ENCODE measurements around the gene PI4KB.
A peak's percentile ranks its signal among the peaks of the same experiment; 100 is the strongest.

PI4KB gene

DNA sequence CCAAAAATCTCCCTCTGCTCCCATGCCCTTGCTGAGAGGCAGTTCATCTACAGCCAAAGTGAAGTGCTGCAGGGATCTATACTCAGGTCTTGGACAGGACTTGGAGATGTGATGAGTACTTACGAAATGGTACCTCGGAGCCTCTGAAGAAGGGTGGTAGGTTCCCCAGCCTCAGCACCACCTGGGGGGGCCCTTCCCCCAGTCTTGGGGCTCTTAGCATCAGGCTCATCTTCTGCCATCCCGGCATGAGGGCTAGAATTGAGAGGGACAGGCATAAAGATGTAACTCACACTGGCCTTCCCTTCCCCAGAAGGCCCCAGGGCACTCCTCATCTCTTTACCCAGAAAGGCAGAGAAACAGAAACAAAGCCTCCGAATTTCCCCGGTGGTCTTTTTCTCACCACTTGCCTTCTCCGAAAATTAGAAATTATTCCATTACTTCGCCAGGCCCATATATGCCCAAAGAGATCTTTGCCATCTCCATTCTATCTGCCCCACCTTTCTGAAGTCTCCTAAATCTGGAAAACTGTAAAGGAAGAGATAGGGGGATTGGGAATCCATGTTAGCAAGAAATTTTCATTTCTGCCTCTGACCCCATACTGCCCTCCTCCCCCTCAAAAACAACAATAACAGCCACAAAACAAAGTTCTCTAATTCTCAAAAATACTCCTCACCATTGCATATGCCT is 19.0 kb upstream of the PI4KB start:
- DNase-seq = no peak

DNA sequence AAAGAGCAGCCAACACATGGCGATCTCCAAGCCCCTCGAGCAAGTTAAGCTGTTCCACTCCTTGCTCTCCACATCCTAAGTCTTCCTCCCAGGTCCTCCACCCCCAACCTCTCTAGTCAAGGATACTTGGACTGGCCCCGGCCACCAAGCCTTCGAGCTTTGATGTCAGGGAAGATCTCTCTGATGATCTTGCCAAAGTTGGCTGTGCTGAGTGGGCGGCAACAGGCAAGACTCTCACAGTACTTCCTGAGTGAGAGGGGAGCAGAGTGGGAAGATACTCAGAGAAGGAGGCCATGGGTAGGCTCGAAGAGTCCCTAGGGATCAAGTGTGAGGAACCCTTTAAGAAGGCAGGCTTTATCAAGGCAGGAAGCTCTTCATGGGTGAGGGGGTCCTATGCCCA is 17.1 kb upstream of the PI4KB start:
- DNase-seq = no peak

DNA sequence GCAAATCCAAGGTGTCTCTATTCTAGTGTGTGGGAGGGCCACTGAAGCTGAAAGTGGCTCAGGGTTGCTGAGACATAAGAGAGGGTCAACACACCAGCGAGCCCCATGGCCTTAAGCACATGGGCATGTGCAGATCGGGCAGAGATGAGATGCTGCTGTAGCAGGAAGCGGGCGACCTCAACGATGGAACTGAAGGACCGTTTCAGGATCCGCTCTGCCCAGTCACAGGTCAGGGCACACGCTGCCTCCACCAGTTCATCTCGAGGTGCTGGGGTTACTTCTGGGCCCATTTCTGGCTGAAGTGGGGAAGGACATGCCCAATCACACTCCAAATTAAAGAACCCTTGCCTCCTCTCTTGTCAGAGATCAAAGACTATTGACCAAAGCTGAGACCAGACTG is 16.4 kb upstream of the PI4KB start:
- DNase-seq = no peak

DNA sequence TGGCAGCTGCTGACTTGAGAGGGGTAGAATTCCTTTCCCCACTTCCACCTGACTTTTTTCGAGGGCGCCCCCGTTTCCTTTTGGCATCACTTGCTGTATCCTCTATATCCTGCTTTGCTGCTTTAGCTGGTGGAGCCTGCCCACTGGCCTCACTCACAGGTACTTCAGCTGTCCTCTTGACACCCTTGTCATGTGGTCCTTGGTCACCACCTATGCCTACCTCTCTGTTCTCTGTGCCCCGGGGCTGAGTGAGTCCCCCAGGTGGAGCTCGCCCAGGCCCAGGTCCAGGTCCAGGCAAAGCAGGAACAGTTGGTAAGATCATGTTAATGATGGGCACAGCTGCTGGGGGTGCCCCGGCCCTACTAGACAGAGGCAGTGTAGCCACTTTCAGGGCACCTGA is 15.4 kb upstream of the PI4KB start:
- DNase-seq = no peak

DNA sequence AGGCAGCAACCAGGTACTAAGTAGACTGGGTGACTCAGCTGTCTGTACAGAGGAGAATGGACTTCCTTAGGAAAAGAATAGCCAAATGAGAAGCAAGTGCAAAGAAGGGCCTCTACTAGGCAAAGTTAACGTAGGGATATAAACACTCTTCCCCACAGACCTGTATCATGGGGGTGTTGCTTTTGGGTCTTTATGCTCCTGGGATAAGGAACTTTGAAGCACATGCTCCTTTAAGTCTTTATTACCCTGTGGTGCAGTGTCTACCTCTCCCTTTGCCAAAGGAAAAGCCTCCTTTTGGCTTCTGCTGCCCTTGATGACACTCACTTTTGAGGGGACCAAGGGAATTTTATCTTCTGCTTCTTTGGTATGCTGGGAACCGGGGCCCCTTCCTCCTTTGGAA is 14.8 kb upstream of the PI4KB start:
- DNase-seq = no peak

DNA sequence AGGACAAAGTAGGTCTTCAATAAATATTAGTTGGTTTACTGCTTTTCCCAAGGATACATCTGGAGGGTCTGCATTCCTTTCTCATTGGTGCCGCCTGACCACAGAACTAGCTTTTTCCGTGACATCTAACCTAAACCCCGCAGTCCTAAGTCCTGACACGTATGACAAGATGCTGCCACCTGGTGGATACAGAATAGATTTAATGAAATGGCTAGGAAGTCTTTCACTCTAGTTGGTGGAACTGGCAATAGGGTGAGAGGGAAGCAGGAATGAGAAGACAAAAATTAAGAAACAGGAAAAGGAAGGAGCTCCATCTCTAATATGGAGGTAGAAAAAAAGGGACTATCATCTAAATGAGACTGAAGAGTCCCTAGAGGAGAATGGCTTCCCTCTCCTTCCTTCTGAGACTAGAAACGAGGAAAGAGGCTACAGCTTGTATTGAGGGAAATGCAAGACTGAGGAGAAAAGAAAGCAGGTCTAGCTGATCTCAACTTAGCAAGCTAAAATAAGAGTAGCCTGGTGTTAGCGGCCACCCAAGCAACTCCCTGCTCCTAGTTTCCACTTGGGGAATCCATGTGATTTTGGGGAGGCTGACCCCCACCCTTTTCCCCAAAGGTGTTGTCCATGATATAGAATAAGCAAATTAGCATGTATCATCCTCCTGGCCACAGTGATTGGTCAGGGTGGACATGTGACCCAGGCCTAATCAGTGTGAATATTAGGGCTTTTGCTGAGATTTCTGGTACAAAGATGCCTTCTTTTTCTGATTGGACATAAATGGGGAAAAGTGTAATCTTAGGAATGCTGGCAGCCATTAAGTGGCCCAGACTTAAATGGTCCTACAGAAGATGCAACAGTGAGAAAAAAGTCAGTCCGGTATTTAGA is 13.9 kb upstream of the PI4KB start:
- peak; percentile 100 for DNase-seq

DNA sequence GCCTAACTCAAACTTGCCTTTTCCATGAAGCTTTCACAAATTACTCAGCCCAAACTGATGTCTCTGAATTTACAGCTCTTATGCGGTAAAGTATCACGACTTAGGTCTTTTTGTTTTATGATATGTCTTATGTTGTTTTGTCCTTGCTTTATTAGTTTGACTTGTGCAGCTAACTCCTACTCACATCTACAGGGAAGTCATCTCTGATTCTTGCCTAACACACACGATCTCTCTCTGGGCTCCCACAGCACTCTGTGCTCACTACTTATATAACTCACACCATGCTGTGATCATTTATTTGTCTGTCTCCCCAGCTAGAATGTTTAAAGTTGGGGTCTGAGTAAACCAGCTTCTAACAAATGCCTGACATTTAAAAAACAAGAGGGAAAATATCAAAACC is 9.3 kb upstream of the PI4KB start:
- no peak for DNase-seq

DNA sequence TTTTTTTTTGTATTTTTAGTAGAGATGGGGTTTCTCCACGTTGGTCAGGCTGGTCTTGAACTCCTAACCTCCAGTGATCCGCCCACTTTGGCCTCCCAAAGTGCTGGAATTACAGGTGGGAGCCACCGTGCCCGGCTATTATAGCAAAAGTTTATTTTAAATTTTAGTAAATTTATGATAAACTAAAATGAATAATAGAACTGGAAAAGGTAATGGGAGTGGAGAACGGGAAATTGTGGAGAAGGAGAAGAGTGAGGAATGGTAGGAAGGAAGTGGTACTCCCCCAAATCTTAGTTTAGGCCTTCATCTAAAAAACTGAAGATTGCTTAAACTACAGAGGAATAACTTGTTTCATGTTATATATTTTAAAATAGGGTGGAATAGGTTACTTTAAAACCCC is 7.6 kb upstream of the PI4KB start:
- DNase-seq = no peak

DNA sequence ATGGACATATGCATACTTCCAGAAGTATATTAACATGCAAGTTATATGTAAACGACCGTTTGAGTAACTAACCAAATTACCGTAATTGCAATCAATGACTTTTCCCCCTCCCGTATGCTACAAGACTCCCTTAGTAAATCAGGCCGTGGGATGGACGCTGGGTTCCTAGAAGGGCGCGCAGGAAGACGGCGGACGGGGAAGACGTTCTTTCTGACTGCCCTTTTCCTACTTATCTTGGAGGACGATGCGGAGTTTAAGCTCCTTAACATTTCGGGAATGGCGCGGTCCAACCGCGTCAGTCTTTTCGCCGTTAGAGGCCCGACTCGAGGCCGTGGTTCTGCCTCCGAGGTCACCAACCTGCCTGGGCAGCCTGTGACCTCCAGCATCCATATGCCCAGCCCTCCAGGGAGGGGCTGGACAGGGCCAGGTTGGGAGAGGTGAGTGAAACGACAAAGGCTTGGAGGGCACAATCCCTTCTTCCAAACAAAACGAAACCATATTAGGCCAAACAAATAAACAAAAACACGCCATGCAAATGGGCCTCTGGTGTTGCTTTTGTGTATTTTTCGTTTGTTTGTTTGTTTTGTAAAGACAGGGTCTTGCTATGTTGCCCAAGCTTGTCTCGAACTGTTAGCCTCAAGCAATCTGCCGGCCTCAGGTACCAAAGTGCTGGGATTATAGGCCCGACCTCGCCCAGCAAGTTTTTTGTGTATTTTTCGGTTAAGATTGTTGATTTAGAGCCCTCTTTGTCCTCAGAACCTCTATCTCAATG is 873 bp upstream of the PI4KB start:
- no peak for DNase-seq

DNA sequence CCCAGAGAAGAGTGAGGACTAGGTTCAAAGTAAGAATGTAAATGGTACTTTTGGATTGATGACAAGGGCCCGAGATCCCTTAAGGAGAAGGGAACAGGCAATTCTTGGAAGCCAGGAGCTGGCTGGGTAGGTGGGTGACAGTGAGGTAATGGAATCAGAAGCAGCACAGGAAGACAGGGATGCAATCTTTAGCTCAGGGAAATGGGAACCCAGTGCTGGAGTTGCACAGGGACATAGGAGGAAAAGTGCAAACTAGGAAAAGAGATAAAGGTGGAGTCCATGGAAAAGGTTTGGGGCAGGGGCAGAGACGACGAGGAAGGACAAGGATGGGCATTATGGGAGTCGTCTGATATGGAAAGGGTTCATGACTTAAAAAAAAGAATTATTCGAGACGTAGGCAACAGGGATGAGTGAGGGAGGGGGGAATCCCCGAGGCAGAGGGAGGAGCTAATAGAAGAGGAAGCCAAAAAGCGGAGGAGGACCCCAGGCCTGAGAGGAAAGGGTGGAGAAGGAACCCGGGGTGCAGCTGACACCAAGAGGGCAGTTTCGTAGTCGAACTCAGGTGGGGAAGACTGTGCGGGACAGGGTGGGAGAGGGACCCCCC is 495 bp downstream of the PI4KB start:
- peak; percentile 98 for DNase-seq

DNA sequence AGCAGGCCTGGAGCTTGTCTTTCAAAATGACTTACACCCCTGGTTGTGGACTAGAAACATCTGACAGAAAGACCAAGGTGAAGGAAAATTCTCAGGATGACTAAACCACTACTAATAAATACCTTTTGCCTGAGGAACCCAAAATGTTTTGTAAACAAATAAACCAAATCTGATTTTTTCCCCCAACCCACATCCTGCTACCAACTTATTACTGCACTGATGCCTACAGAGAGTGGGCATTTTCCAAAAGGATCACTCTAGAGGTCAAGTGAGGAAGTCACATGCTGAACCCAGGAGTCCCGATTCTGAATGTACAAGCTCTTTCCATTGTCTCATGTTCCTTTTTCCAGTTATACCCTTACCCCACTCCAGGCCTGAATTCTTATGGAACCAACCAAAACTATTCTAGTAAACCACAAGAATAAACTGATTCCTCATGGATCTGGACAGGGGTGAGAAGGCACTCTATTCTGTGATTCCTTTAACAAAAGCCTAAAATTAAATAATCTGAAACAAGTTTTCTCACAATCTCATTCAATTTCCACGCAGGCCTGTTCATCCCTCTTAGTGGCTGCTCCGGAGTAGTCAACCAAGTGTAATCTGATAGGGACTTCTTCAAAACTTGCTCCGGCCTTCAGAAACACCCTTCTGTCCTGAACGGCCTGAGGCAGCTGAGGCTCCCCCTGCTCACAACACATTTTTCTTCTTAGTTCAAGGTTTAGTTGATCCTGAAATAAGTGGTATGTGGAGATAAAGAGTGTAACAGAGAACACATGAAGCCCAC is 1.4 kb downstream of the PI4KB start:
- DNase-seq = no peak

DNA sequence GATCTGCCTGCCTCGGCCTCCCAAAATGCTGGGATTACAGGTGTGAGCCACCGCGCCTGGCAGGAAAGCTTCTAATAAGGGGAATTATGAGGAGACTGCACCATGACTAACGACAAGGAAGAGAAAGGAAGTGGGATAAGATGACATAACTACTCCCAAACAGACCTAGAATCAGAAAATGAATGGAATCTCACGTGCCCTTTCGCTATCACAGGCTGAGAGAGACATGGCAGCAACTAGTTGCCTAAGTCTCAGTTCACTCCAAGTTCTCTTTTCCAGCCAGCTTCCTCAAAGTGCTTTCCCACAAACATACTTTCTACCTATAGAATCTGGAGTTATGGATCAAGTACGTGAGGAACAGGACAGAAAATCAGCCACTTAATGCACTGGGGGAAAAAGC is 2.0 kb downstream of the PI4KB start:
- DNase-seq = no peak

DNA sequence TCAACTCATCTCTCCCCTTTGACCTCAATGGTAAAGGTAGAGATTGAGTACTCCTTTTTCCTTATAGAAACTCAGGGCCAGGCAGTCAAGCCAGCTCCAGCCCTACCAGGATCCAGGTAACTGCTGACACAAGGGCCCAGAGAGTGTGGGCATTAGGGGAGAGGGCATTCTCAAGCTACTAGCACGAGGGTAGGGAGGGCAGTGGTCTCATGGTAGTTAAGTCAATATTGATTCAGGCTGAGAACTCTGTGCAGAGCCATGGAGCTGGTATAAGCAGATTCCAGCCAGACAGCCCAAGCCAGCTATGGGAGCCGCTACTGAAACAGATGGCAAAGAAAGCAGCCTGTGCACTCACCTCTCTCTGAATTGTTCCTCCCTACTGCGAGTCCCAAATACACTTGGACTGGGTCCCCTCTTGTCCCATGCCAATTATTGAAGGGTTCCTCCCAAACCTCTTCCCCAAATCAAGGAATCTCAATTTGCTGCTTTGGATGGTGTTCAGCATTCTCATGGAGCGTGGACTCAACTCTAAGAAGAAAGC is 2.8 kb downstream of the PI4KB start:
- no peak for DNase-seq

DNA sequence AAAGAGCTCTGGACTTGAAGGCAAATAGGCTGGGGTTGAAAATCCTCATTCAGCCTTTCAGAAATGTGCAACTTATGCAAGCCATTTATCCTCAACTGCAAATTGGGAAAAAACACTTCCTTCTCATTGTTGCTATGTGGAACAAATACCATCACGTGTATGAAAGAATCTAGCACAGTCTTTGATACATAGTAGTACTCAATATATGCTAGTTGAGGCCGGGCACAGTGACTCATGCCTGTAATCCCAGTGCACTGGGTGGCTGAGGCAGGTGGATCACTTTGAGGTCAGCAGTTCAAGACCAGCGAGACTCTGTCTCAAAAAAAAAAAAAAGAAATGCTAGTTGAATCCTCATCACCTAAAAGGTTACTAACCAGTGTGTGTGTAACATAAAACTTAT is 8.2 kb downstream of the PI4KB start:
- DNase-seq = no peak

DNA sequence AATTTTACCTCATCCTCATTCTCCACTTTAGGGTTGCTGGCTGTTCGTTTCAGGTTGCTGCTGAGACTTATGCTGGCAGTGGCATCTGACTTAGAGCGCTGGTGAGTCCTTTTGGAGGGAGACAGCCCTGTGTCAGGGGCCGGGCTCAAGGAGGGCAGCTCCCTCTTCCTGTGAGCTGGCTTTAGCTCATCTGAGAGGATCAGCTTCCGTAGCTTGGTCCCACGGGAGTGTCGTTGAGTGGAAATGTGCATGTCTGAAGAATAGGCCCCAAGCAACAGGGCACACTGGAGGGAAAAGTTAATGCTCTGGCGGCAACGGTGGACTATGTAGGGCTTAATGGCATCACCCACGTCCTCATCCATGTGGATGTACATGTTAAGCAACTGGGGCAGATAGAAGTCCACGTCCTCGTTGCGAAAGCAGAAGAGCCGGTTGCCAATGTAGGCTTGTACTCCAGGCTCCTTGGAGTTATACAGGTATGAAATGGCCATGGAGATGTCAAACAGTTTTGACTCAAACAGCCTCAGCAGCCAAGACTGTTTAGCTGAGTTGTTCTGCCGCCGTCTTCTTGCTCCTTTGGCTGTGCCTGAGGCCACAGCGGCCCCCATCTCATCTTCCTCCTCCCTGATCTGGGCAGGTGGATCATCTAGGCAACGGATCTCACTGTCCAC is 11.5 kb downstream of the PI4KB start:
- DNase-seq = no peak

DNA sequence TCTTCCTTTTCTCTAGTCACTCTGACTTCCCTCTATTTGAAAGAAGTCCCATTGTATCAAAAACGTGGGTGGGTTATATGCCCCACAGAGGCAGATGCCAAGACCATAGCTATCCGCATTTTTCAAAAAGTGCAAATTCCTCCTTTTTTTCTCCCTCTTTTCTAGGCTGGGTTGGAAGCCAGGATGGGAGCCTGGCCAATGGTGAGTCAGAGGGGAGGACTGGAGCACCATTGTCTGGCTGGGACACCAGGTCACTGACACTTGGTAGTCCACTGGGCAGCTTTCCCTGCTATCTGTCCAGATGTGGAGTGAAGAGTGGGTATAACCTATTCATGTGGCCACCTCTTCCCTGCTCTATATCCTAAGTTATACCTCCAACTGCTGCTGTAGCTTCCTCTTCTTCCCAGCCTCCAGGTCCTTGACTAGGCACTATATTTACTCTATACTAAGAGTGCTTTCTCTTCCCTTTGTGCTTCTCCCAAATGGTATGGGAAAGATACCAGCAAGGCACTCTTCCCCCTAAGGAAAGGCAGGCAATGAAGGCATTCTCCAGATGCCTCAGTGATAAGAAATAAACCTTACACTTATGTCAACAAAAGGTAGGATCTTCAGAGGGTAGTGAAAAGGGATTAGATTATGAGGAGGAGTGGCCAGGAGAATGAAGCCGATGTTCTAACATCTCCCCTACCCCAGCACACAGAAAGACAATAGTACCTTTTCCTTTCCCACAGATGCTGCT is 12.9 kb downstream of the PI4KB start:
- no peak for DNase-seq

DNA sequence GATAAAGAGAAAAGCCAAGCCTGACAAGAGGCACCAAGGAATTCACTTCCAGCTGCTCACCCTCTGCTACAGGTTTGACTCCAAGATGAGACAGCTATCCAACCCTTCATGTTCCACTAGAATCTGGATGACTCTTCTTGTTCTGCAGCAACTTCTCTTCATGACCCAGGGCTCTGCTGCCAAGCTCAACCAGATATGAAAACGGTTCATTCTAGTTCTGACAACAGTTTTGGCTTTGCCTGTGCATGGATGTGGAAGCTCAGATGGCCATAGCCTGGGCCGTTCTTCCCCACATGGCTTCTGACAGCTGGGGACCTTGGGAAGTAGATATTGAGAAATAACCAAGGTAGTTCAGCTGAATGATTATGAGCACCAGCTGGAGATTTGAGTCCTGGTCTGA is 13.7 kb downstream of the PI4KB start:
- DNase-seq = no peak

DNA sequence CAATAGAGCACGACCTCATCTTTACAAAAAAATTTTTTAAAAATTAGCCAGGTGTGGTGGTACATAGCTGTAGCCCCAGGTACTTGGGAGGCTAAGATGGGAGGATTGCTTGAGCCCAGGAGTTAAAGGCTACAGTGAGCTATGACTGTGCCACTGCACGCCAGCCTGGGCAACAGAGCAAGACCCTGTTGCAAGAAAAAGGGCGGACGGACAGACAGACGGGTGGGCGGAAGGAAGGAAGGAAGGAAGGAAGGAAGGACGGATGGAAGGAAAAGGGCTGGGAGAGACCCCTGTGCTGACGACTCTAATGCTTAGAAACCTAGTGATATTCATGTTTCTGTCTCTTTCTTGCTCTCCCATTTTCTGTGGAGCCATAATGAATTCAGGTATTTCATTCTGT is 14.4 kb downstream of the PI4KB start:
- DNase-seq = no peak

DNA sequence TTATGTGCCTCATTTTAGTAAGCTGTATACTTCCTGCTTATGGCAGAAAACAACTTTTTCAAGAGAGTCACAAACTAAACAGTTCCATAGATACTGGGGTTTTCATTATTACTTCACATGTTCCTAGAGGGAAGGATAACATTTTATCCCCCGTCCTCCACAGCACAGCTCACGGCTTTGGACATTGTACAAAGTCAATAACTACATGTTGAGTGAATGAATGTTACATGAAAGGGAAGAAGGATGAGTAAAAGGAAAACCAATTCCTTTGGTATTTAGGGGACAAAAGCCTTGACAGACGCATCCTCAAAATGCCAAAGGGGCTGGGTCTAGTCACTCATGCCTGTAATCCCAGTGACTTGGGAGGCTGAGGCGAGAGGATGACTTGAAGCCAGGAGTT is 14.8 kb downstream of the PI4KB start:
- DNase-seq = no peak

DNA sequence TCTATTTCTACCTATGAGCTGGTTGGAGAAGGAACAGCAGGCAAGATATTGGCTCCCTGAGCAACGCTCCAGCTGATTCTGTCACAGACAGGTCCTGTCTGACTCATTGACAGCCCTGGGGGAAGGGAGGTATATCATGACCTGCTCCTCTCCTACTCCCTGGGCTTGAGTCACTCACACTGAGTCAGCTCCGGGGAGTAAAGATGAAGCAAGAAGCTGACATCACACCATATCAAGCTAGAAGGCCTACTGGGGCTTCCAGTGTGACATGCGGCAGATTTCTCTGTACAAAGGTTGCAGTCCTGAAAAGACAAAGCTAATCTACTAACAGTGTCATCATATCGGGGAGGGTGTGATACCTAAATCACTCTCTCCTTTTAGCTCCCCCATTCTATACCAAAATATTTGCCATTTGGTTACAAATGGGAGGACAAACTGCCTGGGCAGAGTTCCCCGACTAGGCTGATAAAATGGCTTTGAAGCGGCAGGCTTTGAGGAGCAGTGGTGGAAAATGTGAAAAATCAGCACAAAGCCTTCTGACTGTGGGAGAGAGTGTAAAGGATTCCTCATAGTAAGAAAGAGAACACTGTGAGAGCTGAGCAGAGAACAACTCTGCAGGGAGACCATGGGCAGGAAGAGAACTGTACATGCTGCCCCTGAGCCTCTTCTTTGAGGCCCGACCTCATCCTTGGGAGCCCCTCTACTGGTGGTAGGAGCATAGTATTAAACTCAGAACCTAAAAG is 15.5 kb downstream of the PI4KB start:
- no peak for DNase-seq

Measured in DMS 273 treated with DMSO at 0.1 percent for 48 hours (cell line).